Measurements from ENCODE around the gene ALOX12B. TPM values are rescaled to one million over a fixed set of nuclear protein-coding genes. Genes with fewer than 3 reads are reported as not detected.

ALOX12B gene
- not detected for polyA plus RNA-seq (2012; ENCODE audit: missing spikeins)

DNA sequence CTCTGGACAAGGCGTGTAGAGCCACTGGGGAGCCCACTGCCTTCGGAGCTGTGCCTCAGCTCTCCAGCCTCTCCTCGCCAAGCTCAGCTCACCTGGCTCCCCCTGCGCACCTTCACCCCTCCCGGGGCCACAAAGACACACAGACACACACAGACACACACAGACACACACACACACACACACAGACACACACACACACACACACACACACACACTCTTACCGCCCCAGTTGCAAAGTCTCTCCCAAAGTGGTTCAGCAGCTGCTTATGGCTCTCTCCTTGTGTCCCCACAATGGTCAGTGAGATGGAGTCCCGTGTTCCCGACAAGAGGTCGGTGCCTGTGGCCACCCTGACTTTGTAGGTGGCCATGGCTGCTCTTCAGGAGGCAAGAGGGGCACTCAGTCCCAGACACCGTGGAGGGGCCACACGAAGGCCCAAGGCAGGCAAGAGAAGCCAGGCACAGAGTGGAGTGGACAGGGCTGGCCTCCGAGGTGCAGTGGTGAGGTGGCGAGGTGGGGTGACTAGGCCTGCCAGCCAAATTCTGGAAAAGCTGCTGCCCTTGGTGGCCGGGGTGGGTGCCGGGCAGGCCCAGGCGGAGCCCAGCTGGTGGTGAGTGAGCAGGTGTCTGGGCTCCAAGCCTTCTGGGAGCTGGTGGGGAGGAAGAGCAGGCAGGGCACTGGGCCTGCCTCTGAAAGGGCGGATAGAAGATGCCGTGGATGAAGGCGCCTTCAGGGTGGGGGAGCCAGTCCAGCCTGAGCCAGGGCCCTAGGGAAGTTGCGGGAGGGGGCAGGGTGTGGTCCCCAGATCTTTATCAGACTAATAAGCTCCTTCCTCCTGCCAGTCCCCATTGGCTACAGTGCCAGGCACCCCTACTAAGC, at the start of gene ALOX12B:
Gene ALOX12B (minus strand): TSS at position 642 of the 877 bp plus-strand sequence. CDS start 274 bp downstream, at position 368.
- FAIRE-seq (no peak), DNase-seq (ENCODE audit: insufficient read length) (no peak)
- TF ChIP-seq POLR2AphosphoS5 (IDR thresholded peaks at IDR 0.05; ENCODE audit: low read depth, low read length): no peak
- TF ChIP-seq TAF1 (IDR thresholded peaks at IDR 0.05; ENCODE audit: borderline replicate concordance, low read depth, low read length): no peak

DNA sequence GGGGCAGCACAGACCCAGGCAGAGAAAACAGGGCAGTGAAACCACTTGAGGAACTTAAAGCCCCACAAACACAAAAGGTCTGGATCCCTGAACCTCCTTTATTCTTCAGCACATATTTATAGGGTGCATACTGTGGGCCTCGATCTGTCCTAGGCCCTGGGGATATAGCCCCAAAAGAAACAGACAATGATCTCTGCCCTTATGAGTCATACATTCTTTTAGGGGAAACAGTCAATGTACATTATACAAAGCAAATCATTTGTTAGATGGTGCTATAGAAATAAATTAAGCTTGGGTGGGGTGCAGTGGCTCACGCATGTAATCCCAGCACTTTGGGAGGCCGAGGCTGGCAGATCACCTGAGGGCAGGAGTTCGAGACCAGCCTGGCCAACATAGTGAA, 46.4 kb upstream of the ALOX12B start:
- no peak for DNase-seq (ENCODE audit: insufficient read length)
- TF ChIP-seq POLR2AphosphoS5 (IDR thresholded peaks at IDR 0.05; ENCODE audit: low read depth, low read length) (no peak), POLR2A (IDR thresholded peaks at IDR 0.05; ENCODE audit: low read depth, low read length) (no peak), TAF1 (IDR thresholded peaks at IDR 0.05; ENCODE audit: borderline replicate concordance, low read depth, low read length) (no peak)
- FAIRE-seq: no peak

DNA sequence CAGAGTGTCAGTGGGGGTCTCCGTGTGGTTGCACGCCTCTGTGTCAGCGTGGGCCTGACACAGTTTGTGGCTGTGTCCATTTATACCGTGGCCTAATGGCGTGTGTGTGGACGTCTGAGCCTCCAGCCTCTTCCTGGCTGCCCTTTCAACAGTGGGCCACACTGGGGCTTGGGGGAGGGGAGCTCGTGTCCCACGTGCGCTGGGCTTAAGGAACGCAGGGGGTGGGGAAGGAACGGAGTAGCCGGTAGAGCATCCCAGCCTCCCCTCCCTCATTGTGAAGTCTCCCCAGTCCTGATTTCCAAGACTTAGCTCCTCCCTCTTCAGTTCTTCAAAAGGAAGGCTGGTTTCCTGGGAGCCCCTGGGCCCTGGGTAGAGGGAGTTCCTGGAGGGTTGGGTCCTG, 45.9 kb upstream of the ALOX12B start:
- FAIRE-seq: no peak
- TF ChIP-seq POLR2AphosphoS5 (IDR thresholded peaks at IDR 0.05; ENCODE audit: low read depth, low read length) (no peak), POLR2A (IDR thresholded peaks at IDR 0.05; ENCODE audit: low read depth, low read length) (no peak), TAF1 (IDR thresholded peaks at IDR 0.05; ENCODE audit: borderline replicate concordance, low read depth, low read length) (no peak)

DNA sequence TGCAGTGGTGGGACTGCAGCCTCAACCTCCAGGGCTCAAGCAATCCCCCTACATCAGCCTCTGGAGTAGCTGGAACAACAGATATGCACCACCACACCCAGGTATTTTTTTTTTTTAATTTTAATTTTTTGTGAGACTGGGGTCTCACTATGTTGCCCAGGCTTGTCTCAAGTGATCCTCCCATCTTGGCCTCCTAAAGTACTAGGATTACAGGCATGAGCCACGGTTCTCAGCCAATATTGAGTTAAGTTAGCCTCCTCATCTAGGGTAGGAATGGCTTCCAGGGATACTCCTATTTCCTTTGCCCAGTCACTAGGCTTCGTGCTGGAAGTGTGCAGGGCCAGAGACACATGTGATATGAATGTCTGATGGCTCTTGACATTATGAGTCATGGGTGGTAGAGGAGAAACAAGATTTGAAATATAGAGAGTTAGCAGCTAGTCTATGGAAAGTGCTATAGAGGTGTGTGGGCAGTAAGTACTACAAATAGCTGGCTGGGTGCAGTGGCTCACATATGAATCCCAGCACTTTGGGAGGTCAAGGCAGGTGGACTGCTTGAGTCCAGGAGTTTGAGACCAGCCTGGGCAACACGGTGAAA, 44.4 kb upstream of the ALOX12B start:
- TF ChIP-seq POLR2AphosphoS5 (IDR thresholded peaks at IDR 0.05; ENCODE audit: low read depth, low read length) (no peak), POLR2A (IDR thresholded peaks at IDR 0.05; ENCODE audit: low read depth, low read length) (no peak), TAF1 (IDR thresholded peaks at IDR 0.05; ENCODE audit: borderline replicate concordance, low read depth, low read length) (no peak)
- no peak for FAIRE-seq
- no peak for DNase-seq (ENCODE audit: insufficient read length)

More for the DNA sequence above, 45.9 kb upstream of the ALOX12B start:
- DNase-seq (ENCODE audit: insufficient read length): no peak

DNA sequence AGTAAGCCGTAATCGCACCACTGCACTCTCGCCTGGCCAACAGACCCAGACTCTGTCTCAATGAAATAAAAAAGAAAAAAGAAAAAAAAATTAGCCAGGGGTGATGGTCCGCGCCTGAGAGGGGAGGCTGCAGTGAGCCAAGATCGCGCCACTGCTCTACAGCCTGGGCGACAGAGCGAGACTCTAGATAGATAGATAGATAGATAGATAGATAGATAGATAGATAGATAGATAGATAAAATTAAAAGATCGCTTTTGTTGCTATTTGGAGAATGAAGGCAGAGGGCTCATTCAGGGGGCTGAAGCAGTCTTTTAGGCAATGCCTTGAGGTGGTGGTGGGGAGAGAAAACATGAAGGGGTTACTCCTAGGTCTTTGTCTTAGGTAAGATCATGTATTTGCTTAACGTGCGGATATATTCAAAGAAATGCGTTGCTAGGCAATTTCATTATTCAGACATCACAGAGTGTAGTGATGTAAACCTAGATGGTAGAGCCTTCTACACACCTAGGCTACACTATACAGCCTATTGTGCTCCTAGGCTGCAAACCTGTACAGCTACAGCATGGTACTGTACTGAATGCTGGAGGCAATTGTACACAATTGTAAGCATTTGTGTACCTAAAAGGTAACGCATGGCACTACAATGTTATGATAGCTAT, 40.7 kb upstream of the ALOX12B start:
- no peak for FAIRE-seq
- no peak for DNase-seq (ENCODE audit: insufficient read length)
- TF ChIP-seq POLR2AphosphoS5 (IDR thresholded peaks at IDR 0.05; ENCODE audit: low read depth, low read length) (no peak), POLR2A (IDR thresholded peaks at IDR 0.05; ENCODE audit: low read depth, low read length) (no peak)

DNA sequence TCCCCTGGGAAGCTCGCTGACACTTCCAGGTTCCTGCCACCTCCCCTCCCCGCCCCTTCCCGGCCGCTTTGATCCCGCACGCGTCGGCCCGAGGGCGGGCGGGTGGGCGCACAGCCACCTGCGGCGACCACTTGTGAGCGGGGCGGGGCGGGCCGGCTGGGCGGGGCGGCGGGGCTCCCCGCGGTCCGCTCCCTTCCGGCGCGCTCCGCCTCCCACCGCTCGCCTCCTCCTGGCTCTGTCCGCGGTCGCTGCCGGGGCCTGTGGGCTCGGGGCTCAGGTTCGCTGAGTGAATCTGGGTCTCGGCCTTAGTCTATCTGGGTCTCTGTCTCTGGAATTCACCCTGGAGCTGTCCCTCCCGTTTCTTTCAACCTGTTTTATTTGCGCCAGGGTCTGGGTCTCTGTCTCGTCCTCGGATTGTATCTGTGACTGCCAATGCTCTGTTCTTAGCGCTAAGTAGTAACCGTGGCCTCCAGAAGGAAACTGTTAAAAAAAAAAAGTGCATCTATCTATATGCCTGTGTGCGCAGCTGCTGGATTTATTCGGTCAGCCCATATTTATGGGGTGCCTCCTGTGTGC, 39.1 kb upstream of the ALOX12B start:
- no peak for TF ChIP-seq POLR2AphosphoS5 (IDR thresholded peaks at IDR 0.05; ENCODE audit: low read depth, low read length)
- TF ChIP-seq POLR2A (IDR thresholded peaks at IDR 0.05; ENCODE audit: low read depth, low read length): no peak
- TF ChIP-seq TAF1 (IDR thresholded peaks at IDR 0.05; ENCODE audit: borderline replicate concordance, low read depth, low read length): no peak
- FAIRE-seq (peak; percentile 88), DNase-seq (ENCODE audit: insufficient read length) (no peak)

DNA sequence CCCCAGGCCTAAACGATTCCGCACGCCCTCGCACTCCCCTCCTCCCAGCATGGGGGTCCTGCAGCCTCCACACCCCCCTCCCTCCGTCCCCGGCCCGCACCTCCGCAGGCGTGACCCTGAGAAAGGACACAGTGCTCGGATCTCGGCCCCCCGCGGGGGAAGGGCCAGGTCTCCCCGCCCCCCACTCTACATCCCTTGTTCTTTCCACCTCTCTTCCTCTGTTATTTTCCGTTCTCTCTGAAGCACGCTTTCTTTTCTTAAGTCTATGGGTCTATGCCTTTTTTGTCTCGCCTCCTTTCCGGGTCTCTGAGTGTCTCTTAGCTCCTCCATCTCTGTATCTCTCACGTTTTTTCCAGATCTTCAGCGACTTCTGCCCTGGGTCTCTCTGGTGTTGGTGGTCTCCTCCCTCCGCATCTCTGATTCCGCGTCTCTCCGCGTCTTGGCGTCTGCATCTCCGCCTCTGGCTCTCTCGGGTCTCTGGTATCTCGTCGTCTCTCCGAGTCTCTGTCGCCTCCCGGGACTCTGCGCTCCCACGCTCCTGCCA, 38.5 kb upstream of the ALOX12B start:
- DNase-seq (ENCODE audit: insufficient read length): no peak
- FAIRE-seq: no peak
- no peak for TF ChIP-seq TAF1 (IDR thresholded peaks at IDR 0.05; ENCODE audit: borderline replicate concordance, low read depth, low read length)
- no peak for TF ChIP-seq POLR2A (IDR thresholded peaks at IDR 0.05; ENCODE audit: low read depth, low read length)
- no peak for TF ChIP-seq POLR2AphosphoS5 (IDR thresholded peaks at IDR 0.05; ENCODE audit: low read depth, low read length)

DNA sequence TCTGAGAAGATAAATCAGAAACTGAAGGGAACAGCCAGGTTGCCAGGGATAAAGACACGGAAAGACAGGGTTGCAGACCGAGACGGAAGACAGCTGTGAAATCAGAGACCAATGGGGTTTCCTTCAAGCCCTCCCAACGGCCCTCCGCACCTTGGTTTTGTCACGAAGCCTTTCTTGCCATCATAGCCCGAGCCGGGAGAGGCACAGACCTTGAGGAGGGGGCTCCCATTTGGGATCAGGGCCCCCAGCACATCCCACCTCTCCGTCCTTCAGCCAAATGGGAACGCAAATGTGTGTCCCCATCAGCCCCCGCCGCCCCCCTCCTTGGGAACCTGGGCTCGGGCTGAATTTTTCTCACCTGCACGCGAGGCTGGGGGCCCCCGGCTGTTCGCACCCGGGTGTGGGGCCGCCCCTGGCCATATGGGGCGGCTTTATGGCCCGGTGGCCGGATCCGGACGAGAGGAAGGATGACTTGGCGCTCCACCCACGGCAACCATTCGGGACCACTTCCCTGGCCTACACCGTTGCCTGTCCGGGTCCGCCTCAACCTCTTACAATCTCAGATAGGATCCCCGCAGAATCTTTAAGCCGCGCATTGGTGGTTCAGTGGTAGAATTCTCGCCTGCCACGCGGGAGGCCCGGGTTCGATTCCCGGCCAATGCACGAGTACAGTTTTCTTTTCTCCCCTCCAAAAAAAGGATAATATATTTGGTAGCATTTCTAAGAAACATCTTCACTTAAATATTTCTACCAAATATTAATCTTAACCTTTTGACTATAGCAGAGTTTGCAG, 37.8 kb upstream of the ALOX12B start:
- no peak for FAIRE-seq
- no peak for TF ChIP-seq POLR2AphosphoS5 (IDR thresholded peaks at IDR 0.05; ENCODE audit: low read depth, low read length)
- no peak for TF ChIP-seq TAF1 (IDR thresholded peaks at IDR 0.05; ENCODE audit: borderline replicate concordance, low read depth, low read length)
- no peak for TF ChIP-seq POLR2A (IDR thresholded peaks at IDR 0.05; ENCODE audit: low read depth, low read length)

DNA sequence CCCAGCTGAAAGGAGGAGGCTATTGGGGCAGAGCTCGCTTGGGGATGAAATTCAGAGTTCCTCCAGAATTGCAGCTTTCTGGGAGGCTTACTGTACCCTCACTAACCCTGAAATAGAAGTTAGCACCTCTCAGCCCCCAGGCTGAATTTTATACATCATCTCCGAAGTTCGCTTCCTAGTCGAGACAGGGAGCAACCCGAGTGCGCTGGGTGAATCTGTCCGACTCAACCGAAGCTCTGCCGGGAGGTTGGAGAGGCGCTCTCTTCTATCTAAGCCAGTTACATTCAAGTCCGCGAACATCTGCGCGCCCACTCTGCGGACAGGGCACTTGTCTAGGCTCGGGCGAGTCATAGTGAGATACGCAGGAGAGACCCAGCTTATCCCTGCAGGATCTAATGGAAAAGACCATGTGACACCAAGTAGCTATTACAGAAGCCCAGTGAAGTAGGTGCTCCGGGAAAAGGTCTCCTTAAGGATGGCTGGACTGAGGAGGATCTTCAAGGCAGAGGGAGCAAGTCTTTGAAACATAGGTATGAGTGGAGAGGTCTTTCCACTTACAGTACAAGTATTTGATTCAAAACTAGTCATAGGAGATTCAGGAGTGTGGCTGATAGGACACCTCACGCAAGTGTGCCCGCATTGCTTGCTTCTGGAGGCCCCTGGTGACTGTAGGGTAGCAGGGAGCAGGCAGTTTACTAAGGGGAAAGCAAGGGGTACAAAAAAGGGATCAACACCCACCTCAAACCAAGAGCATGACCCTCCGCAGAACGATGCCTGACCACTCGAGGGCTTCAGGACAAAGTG, 37.0 kb upstream of the ALOX12B start:
- FAIRE-seq: no peak
- DNase-seq (ENCODE audit: insufficient read length): no peak
- no peak for TF ChIP-seq POLR2A (IDR thresholded peaks at IDR 0.05; ENCODE audit: low read depth, low read length)
- TF ChIP-seq TAF1 (IDR thresholded peaks at IDR 0.05; ENCODE audit: borderline replicate concordance, low read depth, low read length): no peak
- no peak for TF ChIP-seq POLR2AphosphoS5 (IDR thresholded peaks at IDR 0.05; ENCODE audit: low read depth, low read length)

More for the DNA sequence above, 37.8 kb upstream of the ALOX12B start:
- DNase-seq (ENCODE audit: insufficient read length): no peak
